AG09309 (cell line): ENCODE results near the gene C6orf120.

Source experiments
- DNase-seq: peaks from one replicate; pipeline ENCODE4 v3.0.0-alpha.2; 2010; ENCODE audit warnings: low read depth
- H3K4me3 ChIP-seq: 2 replicates; pipeline ENCODE4 v1.5.1; 2011; ENCODE audit warnings: mild to moderate bottlenecking, low read depth, low read length, moderate library complexity; ENCODE audit not compliant: control insufficient read depth
- CTCF ChIP-seq: IDR thresholded peaks from 2 replicates; pipeline ENCODE4 v1.5.1; 2011; ENCODE audit warnings: mild to moderate bottlenecking, low read depth, low read length, inconsistent platforms; ENCODE audit not compliant: insufficient read depth, control insufficient read depth; ENCODE audit errors: missing control alignments

The C6orf120 gene

GRCh38 chr6:169729961-169730360 is 28.0 kb downstream of the C6orf120 start:
- no peak overlapping the region for H3K4me3 ChIP-seq
- no peak for DNase-seq
- TF ChIP-seq CTCF, result no peak

- H3K4me3 ChIP-seq, result no peak overlapping the region
- no peak for TF ChIP-seq CTCF
- DNase-seq, result no peak
Measured at GRCh38 chr6:169738204-169738975, 36.5 kb downstream of the C6orf120 start.

GRCh38 chr6:169738976-169739529 is 37.1 kb downstream of the C6orf120 start:
- DNase-seq, result no peak

GRCh38 chr6:169741344-169741743 is 39.4 kb downstream of the C6orf120 start:
- no peak for TF ChIP-seq CTCF
- DNase-seq, result no peak

More at GRCh38 chr6:169738976-169739529, 37.1 kb downstream of the C6orf120 start:
- H3K4me3 ChIP-seq, result no peak overlapping the region
- no peak for TF ChIP-seq CTCF

GRCh38 chr6:169745405-169745804 is 43.5 kb downstream of the C6orf120 start:
- no peak for TF ChIP-seq CTCF
- H3K4me3 ChIP-seq, result no peak overlapping the region
- no peak for DNase-seq

More at GRCh38 chr6:169741344-169741743, 39.4 kb downstream of the C6orf120 start:
- H3K4me3 ChIP-seq, result no peak overlapping the region

- TF ChIP-seq CTCF, result no peak
- no peak for DNase-seq
- no peak overlapping the region for H3K4me3 ChIP-seq
Measured at GRCh38 chr6:169746556-169746955, 44.6 kb downstream of the C6orf120 start.
